GM18909 (cell line): ENCODE data around the gene CGREF1.
"Not testable (repeated sequence)": the region's sequence is repeated elsewhere in the genome, so short reads cannot be mapped to it uniquely, and the experiment has no call there.

Experiments
- ATAC-seq: cut with Tn5 transposase; IDR thresholded peaks from one replicate; pipeline ENCODE4 v1.9.1; 2021; ENCODE audit warnings: mild to moderate bottlenecking; ENCODE audit not compliant: unreplicated experiment, poor library complexity

CGREF1 gene

GRCh38 chr2:27138111-27138510, 19.2 kb upstream of the CGREF1 start:
- ATAC-seq: no peak

GRCh38 chr2:27137322-27137935, 18.5 kb upstream of the CGREF1 start:
- ATAC-seq: no peak

DNA sequence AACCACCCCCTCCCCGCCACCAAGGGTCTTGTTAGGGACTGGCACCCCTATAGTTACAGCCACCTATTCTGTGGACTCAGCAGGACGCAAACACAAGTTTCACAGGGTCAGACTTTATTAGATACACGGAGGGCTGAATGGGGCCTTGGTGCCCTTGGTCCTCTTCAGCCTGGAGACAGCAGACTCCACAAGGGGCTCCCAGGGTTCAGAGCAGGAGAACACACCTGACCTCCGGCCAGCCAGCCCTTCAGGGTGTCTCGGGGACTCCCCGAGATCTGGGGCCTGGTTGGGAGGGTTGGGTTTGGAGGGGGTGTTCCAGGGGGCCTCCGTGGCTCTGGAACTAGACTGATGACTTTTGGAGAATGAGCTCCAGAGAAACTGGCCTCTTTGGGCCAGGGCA, 17.8 kb upstream of the CGREF1 start:
- no peak for ATAC-seq

GRCh38 chr2:27135478-27135955, 16.6 kb upstream of the CGREF1 start:
- ATAC-seq: no peak

DNA sequence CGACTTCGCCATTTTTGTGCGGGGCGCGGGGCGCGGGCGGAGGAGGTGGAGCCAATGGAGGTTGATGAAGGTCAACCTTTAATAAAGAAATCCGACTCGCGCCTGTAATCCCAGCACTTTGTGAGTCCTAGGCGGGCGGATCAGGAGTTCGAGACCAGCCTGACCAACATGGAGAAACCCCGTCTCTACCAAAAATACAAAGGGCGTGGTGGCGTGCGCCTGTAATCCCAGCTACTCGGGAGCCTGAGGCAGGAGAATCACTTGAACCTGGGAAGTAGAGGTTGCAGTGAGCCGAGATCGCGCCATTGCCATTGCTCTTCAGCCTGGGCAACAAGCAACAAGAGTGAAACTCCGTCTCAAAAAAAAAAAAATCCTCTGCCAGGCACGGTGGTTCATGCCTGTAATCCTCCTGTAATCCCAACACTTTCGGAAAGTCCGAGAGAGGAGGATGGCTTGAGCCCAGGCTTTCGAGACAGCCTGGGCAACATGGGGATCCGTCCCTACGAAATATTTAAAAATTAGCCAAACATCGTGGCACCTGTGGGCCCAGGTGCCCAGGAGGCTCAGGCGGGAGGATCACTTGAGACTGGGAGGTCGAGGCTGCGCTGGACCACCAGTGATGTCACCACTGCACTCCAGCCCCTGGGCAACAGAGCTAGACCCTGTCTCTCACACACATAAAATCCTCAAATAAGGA, 16.0 kb upstream of the CGREF1 start:
- ATAC-seq: no peak

GRCh38 chr2:27133905-27134780, 15.2 kb upstream of the CGREF1 start, which contains the start of gene PREB:
TSS of gene PREB (minus strand) at chr2:27134636. CDS start at chr2:27134421, 215 bp downstream.
- ATAC-seq: peak; percentile 78

- no peak for ATAC-seq
Observed at GRCh38 chr2:27133195-27133875, 14.4 kb upstream of the CGREF1 start.

- ATAC-seq: no peak
Observed at GRCh38 chr2:27131429-27131828, 12.5 kb upstream of the CGREF1 start.

DNA sequence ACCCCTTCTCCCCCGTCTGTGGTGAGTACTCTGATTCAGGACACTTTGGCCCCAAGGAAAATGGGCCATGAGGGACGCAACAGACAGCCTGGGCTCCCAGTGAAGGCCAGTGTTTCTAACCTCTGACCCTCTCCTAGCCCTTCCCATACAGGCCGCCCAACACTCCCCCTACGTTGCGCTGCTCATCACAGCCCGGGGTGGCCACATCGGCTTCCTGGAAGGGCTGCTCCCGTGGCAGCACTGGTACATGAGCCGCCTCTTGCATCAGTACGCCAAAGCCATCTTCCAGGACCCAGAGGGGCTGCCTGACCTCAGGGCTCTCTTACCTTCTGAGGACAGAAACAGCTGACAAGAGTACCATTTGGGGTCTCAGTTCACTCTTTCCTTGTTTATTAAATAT, 11.5 kb upstream of the CGREF1 start:
- no peak for ATAC-seq

DNA sequence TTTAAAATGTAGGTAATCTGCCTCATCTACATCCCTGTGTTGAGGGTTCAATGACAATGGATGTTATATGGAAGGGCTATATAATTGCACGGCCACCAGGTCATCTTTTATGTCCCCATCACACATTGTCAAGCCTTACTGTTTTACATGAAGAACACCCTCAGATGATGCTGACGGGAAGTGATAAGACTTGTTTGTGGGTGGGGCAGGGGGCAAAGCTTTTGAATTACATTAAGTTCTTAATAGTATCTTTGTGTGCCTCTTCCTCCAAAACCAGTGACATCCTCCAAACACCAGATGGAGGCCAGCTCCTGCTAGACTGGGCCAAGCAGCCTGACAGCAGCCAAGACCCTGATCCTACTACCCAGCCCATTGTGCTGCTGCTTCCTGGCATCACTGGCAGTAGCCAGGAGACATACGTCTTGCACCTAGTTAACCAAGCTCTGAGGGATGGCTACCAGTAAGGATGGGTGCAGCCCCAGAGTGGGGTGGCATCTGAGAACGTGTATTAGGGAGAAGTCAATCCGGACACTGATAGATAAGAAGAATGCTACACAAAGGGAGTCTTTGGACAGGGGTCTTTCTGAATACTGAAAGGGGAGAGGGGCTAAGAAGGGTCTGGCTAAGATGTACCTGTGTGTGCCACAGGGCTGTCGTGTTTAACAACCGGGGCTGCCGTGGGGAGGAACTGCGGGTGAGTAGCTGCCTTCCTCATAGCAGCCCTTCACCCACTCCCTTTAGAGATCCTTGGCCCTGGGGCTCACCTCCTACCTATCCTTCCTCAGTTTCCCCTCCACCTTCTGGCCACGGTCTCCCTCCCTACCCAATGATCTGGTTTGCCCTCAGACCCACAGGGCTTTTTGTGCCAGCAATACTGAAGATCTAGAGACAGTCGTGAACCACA, 10.0 kb upstream of the CGREF1 start:
- ATAC-seq: no peak

DNA sequence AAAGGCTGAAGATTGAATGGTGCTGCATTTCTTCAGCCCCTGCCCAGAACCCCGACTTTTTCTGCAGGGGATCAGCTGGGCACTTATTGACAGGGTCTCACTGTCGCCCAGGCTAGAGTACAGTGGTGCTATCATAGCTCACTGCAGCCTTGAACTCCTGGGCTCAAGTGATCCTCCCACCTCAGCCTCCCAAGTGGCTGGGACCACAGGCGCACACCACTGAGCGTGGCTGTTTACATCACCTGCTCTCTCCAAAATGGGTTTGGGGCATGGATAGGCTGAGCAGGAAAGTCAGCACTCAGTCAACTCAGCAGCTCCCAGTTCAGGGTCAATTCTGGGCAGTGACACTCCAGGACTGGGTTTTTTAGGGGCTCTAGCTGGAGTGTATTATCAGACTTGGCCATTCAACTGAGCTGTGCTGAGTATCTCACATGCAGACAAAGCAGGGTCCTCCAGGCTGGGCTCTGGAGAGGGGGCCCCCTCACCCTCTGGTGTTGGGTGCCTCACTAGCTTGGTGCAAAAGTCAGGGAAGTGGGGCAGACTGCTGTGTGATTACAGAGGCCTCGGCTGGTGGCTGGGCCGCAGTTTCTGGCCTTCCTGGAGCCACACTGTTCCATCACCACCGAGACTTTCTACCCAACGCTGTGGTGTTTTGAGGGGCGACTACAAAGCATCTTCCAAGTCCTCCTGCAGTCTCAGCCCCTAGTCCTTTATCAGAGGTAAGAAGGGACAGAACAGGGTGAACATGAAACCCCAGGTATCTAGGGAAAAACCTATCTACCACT, 9.1 kb upstream of the CGREF1 start:
- ATAC-seq: no peak

DNA sequence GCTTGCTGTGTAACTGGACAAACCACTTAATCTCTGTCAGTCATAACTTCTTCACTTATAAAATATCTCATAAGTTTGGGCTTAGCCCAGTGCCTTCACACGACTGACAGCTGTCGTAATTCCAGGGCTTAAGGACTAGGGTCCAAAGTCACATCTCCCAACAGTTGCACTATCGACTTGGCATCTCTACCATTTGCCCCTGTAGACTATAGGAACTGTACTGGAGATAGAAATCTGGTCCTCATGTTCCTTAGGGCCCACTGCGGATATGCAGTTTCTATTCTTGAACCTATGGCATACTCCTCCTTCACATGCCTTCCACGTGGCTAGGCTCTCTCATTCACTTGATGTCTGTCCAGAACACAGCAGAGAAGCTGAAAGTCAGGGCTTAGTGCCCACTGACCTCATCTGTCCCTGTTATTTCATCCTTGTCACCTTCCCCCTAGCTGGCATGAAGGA, 7.4 kb upstream of the CGREF1 start:
- no peak for ATAC-seq

DNA sequence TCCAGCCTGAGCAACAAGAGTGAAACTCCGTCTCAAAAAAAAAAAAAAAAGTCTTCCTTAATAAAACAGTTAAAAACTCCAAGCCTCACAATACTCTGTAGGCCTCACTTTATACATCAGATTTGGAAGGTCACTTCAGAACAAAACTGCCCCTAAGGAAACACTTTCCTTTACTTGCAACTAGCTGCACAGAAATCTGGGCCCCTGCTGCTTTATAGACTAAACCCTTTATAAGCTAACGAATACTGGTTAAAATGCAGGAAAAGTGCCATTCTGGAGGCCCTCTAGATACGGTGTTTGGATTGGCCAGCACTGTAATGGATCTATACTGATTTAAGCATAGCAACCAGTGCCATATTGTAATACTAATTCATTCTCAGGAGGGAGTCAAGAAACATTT, 6.2 kb upstream of the CGREF1 start:
- no peak for ATAC-seq

DNA sequence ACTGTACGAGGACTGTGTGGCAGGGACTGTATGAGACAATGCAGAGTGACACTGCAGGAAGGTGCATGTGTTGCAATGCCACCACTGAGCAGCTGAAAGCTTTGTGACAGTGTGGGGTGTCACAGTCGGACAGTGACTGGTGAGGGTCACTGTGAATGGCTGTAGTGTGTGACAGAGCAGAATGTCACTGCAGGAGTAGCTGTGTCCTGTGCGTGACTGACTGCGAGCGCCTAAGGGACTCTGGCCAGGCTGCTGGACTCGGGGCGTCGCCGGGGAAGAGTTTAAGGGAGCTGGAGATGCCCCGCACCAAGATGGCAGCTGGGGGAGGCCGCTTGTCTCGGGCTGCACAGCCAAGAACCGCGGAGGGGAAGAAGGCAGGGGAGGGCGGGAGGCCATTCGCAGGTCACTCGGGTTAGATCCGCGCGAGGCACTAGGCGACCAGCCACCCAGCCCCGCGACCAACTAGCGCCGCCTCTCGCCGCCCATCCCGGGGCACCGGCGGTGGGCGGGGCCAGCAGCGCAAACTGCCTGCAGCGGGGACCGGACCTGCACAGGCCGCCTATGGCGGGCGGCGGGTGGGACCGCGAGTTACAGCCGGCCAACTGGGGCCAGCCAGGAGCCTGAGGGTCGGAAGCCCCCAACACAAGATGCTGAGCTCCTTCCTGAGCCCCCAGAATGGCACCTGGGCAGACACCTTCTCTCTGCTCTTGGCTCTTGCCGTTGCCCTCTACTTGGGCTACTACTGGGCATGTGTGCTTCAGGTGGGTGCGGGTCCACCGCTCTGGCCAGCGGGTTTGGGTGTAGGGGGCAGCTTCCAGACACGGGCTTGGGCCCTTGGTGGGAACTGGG, 4.6 kb upstream of the CGREF1 start, which contains the start of gene ABHD1:
Gene ABHD1, plus strand, starts transcription at position 514 of the 849 bp plus-strand sequence. Its CDS starts 134 bp downstream, at position 648.
- ATAC-seq: no peak

DNA sequence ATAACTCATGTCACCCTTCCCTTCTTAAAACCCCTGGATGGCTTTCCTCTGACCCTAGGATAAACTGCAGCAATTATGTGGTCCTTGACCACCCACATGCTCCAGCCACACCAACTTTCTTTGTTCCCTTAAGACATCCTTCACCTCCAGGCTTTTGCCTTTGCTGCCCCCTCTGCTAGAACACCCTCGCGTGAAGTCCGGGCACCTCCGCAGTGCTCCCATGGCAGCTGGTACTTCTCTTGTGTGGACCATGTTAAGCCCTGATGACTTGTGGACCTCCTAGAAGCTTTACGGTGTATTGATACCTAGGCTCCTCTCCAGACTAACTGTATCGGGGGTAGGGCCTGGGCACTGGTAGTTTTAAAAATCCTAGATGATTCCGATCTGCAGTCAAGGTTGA, 3.9 kb upstream of the CGREF1 start:
- ATAC-seq: no peak

GRCh38 chr2:27121906-27122305, 3.0 kb upstream of the CGREF1 start:
- ATAC-seq: no peak

- not testable (repeated sequence) for ATAC-seq
Observed at GRCh38 chr2:27119330-27119670, 372 bp upstream of the CGREF1 start.
